Right kidney (tissue), 1 donor: ENCODE results near the gene PTPN4.

Experiments used
- DNase-seq: peaks from one replicate; pipeline ENCODE4 v3.0.0-alpha.2; 2016

PTPN4 gene

DNA sequence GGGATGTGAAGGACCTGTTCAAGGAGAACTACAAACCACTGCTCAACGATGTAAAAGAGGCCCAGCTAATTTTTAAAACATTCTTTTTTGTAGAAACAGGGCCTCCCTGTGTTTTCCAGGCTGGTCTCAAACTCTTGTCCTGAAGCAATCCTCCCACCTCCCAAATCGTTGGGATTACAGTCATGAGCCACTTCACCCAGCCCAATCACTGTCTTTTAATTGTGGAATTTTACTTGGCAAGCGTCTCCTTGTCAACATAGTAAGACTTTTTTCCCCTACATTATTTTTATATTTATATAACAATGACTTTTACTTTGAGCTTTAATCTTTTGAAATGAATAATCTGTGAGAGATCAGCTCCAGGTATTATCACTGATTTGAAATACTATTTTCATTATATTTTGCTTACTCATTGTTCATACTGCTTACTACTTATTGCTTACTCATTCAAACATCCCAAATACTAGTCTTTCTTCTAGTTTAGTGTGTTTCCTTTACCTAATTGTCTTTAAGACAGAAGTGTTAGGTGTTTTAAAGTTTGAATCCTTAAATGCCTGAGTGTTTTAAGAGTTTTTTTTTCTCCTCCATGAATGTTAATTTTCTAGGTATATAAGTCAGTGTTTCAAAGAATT lies 48.9 kb downstream of the PTPN4 start:
- DNase-seq = no peak

DNA sequence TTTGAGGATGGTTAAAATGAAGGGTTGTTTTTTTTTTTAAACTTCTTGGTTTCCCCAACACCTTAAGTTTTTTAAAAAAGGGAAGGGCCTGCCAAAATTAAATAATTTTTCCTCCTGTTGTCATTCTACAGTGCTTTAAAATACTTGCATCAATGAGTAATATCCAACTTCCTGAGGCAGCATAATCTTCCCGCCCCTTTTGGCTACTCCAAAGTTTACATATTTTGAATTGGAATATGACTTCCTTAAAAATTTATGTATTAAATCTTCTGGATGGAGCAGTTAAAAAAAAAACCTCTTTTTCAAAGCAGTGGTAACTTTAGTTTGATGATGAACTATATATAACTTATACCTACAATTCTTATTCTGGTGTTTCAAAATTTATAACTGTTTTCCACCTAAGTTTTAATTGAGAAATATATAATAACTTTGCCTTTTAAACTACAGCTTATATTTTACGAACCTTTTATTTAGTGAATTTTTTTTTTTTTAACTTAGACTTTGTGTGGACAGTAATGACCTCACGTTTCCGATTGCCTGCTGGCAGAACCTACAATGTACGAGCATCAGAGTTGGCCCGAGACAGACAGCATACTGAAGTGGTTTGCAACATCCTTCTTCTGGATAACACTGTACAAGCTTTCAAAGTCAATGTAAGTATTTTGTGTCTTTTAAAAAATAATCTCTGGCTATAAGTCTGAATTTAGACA lies 49.8 kb downstream of the PTPN4 start:
- DNase-seq = no peak

DNA sequence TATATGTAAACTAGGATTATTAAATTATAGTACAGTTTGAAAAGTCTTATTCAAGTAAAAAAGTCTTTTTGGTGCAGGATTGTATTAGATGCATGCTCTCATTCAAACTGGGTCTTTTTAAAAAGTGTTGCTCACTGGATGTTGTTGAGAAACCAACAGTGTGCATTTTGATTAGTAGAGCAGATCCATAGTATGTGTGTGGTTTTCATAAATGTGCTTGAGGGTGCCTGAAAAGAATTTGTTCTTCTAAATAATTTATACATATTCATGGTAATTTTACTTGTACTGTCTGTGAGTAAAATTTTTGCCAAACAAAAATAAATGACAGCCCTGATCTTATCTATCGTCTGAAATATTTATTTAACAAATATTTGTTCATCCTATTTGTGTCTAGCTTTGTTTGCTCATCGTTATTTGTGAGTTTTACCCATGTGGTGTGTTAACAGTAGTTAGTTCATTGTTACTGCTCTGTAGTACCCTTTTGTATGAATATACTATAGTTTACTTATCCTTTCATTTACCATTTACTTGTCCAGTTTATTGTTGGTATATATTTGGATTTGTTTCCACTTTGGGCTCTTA lies 50.4 kb downstream of the PTPN4 start:
- DNase-seq = no peak

DNA sequence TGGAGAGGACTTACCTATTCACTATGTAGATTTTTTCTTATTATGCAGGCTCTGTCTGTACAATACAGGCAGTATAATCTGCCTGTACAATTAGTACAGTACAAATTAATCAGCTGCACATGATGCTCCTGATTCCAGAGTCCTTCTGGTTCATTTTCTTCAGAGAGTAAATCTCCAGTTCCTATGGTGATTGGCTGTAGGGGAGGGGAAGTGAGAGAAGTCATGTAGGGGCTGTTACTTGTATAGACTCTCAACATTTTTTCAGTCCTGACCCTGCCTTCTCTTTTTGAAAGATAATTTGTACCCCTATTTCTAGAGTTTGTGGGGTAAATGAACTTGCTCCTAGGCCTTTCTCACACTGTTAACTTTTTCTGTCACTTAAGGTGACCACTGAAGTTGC lies 54.5 kb downstream of the PTPN4 start:
- no peak for DNase-seq

DNA sequence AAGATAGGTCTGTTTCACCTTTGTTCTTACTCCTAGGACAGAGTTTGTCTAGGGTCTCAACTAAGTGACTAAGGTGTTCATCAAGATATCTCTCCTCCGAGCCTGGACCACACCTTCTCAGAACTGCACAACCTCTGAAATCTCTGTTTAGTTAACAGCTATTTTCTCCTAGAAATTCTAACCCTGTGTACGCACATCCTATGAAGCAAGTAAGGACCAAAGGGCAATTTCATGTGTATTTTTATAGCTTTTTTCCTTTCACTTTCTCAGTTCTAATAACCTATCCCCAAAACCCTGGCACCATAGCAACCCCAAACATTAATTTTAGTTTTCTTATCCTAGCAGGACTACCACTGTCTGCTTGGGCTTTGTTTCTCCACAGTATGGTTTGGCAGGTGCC lies 59.1 kb downstream of the PTPN4 start:
- no peak for DNase-seq

DNA sequence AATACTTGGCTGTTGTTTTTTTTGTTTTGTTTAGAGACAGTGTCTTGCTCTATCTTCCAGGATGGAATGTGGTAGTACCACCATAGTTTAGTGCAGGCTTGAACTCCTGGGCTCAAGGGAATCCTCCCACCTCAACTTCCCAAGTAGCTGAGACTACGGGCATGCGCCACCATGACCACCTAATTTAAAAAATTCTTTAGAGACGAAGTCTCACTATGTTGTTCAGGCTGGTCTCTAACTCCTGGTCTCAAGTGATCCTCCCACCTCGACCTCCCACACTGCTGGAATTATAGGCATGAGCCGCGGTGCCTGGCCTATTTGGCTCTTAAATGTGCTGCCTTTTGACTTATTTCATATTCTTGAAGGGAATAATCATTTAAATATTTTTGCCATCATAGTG lies 60.1 kb downstream of the PTPN4 start:
- no peak for DNase-seq

DNA sequence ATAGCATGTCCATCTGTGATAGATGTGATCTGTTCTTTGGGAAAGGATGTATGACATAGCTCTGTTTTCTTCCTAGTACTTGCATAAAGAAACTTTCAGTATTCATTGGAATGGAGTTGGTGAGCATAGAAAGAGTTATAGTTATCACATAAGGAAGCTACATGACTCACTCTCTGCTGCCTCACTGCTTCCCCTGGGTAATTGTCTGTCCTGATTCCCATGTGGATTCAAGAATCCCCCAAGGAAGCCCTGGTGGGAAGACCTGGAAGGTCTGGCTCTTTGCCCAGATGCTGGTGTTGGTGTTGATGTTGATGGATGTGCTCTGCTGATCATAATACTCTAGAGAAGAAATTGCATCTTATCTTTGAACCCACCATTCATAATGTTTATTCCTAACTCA lies 60.6 kb downstream of the PTPN4 start:
- DNase-seq = no peak

DNA sequence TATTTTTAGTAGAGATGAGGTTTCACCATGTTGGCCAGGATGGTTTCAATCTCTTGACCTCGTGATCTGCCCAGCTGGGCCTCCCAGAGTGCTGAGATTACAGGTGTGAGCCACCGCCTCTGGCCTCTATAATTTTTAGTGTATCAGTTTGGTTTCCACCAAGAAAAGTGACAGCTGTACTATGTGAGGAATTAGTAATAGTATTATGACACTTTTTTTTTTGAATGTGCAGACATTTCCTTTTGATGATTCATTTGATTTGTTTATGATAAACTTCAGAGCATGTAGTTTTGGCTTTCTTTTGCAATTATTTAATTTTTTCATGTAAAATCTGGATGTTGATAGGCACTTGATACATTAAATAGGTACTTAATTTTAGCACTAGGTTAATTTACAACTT lies 61.5 kb downstream of the PTPN4 start:
- no peak for DNase-seq

DNA sequence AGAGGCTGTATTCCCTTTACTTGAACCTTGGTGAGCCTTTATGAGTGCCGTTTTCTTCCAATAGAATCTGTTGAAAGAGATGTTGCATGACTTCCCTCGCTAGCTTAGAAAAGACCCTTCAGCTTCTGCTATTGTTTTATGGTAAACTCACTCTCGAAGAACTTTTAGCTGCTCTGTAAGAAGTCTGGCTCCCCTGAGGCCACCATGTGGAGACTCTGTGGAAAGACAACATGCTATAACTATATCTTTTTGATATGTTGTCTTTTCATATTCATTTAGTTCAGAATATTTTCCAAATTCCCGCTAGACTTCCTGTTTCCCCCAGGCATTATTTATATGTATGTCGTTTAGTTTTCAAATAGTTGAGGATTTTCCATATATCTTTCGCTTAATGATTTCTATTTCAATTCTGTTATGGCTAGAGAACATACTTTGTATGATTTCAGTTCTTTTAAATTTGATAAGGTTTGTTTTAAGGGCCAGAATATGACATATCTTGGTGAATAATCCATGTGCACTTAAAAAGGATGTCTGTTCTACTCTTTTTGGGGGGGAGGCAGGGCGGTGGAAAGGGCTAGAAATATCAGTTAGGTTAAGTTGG lies 64.1 kb downstream of the PTPN4 start:
- no peak for DNase-seq

DNA sequence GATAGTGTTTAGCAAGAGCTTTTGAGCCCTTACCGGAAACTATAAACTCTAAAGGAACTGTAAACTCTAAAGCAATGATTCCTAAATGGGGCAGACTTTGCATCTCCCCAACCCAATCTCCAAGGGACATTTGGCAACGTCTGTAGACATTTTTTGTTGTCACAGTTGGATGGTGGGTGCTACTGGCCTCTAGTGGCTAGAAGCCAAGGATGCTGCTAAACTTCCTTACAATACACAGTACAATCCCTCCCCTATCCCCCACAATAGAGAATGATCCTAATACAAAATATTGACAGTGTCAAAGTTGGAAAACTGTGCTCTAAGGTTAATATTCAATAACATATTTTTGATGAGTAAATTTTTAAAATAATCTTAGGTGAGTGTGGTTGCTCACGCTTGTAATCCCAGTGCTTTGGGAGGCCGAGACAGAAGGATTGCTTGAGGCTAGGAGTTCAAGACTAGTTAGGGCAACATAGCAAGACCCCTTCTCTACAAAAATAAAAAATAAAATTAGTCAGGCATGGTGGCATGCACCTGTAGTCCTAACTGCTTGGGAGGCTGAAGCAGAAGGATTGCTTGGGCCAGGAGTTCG lies 66.7 kb downstream of the PTPN4 start:
- no peak for DNase-seq

DNA sequence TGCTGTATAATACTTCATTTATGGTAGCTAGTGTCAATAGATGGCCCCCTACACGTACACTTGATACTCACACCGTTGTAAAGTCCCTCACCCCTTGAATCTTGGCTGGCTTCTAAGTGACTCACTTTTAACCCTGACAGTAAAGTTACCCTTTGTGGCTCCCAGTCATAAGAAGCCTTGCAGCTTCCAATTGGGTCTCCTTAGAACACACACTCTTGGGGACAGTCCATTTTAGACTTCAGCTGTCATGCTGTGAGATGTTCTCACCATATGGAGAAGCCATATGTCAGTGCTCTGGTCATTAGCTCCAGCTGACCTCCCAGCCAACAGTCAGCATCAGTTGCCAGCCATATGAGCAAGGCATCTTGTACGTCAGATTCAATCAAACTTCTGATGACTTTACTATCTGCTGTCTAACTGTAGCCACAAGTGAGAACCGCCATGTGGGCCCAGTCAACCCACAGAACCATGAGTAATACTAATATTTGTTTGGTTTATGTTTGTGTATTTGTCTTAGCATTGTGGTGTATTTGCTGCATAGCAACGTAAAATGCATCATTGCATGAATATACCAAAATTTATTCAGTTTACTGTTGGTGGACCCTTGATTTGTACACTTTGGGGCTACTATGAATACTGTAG lies 68.3 kb downstream of the PTPN4 start:
- DNase-seq = no peak

DNA sequence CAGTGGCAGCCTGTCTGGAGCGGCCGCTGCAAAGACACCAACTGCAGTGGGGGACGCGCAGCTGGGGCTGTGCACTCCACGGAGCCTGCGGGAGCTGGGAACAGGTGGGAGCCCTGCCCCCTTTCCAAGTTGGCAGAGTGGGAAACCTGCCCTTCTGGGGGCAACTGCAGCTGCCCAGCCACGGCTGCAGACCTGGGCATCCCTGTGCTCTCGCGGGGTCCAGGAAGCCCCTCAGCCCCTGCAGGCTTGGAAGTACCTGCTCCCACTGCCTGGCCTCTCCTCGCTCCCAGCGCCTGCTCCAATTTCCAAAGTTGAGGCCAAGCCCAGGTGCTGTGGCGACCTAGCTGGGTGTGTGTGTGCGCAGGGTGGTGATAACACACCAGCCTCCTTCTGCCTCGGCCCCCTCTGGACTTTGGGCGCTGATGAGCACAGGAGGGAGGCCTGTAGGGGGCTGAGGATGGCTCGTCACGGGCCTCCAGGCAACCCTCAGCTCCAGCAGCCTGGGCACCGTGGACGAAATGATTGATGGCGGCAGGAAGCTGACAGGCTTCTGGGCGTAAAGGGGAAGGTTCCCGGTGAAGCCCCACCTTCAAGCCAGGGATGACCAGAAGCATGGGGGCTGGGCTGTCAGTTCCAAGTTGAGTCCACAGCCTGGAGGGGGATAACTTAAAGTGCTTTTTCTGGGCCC lies 76.9 kb downstream of the PTPN4 start:
- no peak for DNase-seq

DNA sequence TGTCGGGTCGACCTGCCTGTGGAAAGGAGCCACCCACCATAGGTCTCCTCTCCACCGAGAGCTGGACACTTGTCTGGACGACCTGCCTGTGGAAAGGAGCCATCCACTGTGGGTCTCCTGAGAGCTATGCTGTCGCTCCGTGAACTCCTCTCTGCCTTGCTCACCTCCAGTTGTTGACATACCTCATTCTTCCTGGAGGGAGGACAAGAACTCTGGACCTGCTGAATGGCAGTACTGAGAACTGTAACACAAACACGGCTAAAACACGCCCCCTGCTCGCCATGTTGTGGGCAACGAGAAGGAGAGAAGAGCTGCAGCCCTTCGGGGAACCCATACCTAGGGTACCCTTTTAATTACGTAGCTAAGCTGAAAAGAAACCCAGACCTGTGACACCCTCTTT lies 77.6 kb downstream of the PTPN4 start:
- no peak for DNase-seq

DNA sequence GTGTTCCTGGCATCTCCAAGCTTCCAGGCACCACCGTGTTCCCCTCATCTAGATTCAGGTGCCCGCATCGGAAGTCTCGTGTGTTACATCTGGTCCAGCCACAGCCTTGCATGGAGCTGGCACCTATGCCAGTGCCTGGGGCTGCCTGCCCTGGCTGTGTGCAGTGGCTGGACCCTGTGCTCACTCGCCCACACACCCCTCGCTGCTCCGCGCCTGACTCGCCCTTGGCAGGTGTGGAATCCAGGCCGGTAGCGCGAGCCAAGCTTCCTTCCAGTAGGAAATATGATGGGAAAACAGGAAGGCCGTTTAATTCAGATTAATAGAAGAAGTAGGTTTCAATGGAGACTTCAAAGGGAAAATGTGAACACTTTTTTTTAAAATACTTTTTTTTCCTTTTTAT lies 78.0 kb downstream of the PTPN4 start:
- no peak for DNase-seq

DNA sequence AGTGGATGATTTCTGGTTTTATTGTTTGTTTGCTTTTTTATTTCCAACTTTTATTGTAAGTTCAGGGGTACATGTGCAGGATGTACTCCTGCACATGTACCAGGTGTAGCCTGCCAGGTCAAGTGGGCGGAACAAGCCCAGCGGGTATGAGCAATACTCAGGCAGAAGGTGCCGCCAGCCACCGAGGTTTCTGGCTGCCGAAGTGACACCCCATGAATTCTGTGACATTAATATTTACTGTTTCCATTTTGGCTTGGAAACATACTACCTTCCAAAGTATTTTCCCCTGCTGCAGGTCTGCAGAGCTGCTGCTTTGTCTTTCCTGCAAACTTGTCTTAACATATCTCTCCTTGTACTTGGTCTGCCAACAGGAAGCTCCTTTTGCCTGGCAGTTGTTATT lies 78.5 kb downstream of the PTPN4 start:
- no peak for DNase-seq

DNA sequence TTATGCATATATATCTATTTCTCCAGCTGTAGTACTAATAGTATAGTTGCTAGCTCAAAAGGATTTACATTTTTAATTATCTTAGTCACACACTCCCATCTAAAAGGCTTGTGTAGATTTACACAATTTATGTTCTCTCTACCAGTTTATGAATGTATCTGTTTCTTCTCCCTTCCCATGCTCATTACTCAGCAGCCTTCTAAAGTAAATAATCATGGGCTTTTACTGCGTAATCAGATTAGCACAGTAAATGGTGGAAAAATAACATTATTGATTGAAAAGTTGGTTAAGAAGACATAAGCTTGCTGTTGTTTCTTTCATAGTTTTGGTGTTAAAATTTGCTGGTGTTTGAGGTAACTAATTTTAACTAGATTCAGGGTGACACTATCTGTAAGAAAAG lies 81.8 kb downstream of the PTPN4 start:
- no peak for DNase-seq

DNA sequence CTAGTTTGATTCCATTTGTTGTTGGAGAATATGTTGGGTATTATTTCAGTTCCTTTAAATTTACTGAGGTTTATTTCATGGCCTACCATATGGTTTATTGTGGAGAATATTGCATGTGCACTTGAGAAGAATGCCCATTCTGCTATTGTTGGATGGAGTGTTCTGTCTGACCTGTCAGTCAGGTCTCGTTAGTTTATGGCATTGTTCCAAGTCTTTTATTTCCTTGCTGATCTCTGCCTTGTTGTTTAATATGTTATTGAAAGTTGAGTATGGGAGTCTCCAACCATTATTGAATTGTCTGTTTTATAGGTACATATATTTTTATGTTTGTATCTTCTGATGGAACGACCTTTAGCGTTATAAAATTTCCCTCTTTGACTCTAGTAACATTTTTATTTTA lies 86.3 kb downstream of the PTPN4 start:
- no peak for DNase-seq

DNA sequence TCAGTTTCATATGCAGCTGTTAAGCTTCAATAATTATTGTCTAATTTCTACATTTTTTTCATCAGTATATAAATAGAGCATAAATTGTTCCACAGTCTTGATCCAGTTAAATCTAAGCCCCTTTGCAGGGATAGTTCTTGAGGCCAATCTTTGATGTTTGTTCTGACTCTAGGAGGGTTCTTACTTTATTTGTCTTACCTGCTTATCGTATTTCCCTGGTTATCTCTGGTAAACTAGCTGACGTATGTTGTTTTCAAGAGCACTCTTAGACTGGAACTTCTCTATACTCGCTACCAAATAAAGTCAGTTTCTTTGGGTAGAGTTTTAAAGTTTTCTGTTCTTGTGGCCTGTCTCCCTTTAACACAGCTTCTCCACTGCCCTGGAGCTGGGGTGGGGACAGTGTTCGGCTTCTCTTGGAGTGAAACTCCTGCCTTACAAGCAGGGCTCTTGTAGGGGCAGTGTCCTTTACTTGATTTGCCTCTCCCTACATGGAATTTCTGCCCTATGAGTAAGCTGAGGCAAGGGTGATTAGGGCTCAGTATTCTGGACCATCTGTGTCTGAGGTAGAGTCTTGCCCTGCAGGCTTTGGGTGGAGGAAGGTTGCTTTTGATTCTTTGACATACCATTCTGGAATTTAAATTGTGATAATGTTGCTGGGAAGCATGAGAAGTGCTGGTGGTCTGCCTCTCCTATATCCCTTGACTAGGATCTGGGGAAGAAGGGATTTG lies 90.3 kb downstream of the PTPN4 start:
- DNase-seq = no peak

DNA sequence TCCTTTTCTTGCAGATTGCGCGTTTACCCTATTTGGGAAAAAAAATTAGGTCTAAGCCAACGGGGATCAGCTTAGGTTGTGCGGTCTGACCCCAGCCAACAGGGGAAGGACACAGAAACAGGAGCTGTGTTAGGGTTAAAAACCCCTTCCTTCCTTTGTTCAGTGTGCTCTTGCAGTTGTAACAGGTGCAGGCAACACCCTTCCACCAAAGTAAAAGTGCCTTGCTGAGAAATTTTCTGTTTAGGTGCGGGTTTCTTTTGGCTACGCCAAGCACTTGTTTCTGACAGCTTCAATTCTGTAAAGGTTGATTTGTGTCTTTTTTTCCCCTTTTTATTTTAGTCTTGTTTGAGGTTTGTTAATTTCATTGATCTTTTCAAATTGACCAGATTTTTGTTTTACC lies 92.5 kb downstream of the PTPN4 start:
- no peak for DNase-seq

DNA sequence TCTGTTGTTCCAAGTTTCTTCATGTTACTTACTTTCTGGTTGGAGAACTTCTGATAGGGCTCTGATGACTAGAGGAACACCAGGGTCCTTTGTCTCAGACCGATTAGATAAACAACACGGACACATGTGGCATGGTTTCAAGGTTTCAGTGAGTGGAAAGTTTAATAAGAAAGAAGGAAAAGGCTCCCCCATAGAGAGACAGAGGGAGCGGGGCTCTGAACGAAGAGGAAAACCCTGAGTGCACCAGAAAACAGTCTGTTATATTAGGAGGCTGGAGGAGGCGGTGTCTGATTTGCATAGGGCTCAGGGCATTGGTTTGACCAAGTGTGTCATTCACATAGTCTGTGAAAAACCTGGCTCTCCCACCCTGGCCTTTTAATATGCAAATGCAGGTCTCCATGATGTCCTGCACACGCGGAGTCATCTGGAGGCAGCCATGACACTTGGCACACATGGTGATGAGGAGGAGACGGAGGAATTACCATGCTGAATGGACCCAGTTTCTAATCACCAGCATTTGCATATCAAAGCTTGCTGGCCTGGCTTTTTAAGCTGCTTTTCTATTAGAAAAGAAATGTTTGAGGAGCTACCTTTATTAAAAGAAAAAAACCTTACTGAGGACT lies 94.2 kb downstream of the PTPN4 start:
- DNase-seq = no peak

DNA sequence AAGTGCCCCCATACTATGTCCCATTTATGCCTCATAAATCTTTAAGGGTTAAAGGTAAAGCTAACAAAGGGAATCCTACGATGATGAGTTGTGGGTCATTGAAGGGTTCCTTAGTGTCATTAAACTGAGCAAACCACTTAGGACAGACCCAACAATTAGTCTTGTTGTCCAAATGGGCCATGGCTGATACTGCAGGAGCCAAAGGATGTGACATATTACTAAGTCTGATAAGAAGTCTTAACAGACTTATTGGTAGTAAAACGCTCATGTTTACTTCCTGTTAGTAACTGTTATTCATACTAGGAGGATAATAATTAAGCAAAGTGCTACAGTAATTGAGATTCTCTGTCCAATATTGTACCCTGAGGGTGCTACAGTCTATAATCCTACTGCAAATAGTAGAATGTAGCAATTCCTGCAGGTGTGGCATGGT lies 96.8 kb downstream of the PTPN4 start:
- no peak for DNase-seq
